ENCODE data around the gene DNM2.

Gene DNM2

GRCh38 chr19:10695401-10696398, 22.2 kb upstream of the DNM2 start:
- Histone ChIP-seq H3K36me3 (ENCODE audit: control insufficient read depth in 1 of 2, insufficient read depth in 2 of 2, low read length in 2 of 2) (peaks cover 20% of the 10 kb centered on the region in 2 experiments), H3K4me2 (ENCODE audit: low read length) (peak overlapping the region; percentile 65), H3K27ac (ENCODE audit: low read depth, low read length) (no peak overlapping the region), H3K9ac (ENCODE audit: low read length) (no peak overlapping the region), H2BK120ac (ENCODE audit: insufficient read depth, low read length, poor library complexity) (no peak overlapping the region), H2AK5ac (ENCODE audit: low read length) (no peak overlapping the region), H3K4ac (ENCODE audit: low read depth, low read length) (no peak overlapping the region), H3K23ac (ENCODE audit: low read length) (no peak overlapping the region), H4K8ac (ENCODE audit: low read depth, low read length) (no peak overlapping the region), H4K91ac (ENCODE audit: low read depth, low read length) (no peak overlapping the region), H3K4me1 (ENCODE audit: control insufficient read depth in 1 of 2, insufficient read depth in 2 of 2, low read length in 2 of 2) (peaks cover 3 to 4% of the 10 kb centered on the region in 2 experiments), H3K27me3 (ENCODE audit: insufficient read depth, low read length) (no peaks in the 10 kb centered on the region), H3K9me3 (ENCODE audit: insufficient read depth, low read depth, low read length) (peaks cover 4% of the 10 kb centered on the region), H2AFZ (ENCODE audit: insufficient read depth, low read length, poor library complexity) (no peak overlapping the region), H4K12ac (ENCODE audit: low read depth, low read length) (no peak overlapping the region), H3K4me3 (ENCODE audit: low read depth, low read length) (no peak overlapping the region), H2BK5ac (ENCODE audit: low read depth, low read length, poor library complexity) (no peak overlapping the region), H2BK12ac (ENCODE audit: low read length) (no peak overlapping the region), H3K18ac (ENCODE audit: low read length) (no peak overlapping the region), H3K14ac (ENCODE audit: low read length) (no peak overlapping the region), H3K79me2 (ENCODE audit: control insufficient read depth, insufficient read depth, low read length, poor library complexity) (no peaks in the 10 kb centered on the region), H3K79me1 (ENCODE audit: low read length) (no peaks in the 10 kb centered on the region)
- peak; percentile 98 to 99 for DNase-seq
- WGBS (ENCODE audit: extremely low coverage, insufficient coverage, insufficient read length), result no CpG with 5 or more reads among the region's 59 CpGs

GRCh38 chr19:10699650-10700335, 18.1 kb upstream of the DNM2 start:
- Histone ChIP-seq H2AFZ (ENCODE audit: insufficient read depth, low read length, poor library complexity) (no peak overlapping the region), H2BK5ac (ENCODE audit: low read depth, low read length, poor library complexity) (no peak overlapping the region), H2AK5ac (ENCODE audit: low read length) (no peak overlapping the region), H3K18ac (ENCODE audit: low read length) (no peak overlapping the region), H3K79me2 (ENCODE audit: control insufficient read depth, insufficient read depth, low read length, poor library complexity) (peaks cover 2% of the 10 kb centered on the region), H3K4ac (ENCODE audit: low read depth, low read length) (no peak overlapping the region), H2BK120ac (ENCODE audit: insufficient read depth, low read length, poor library complexity) (no peak overlapping the region), H4K12ac (ENCODE audit: low read depth, low read length) (no peak overlapping the region), H3K4me1 (ENCODE audit: control insufficient read depth in 1 of 2, insufficient read depth in 2 of 2, low read length in 2 of 2) (peaks cover 10% of the 10 kb centered on the region in 2 experiments), H3K4me3 (ENCODE audit: low read depth, low read length) (no peak overlapping the region), H4K8ac (ENCODE audit: low read depth, low read length) (no peak overlapping the region), H3K79me1 (ENCODE audit: low read length) (peaks cover 3% of the 10 kb centered on the region), H3K23ac (ENCODE audit: low read length) (no peak overlapping the region), H2BK12ac (ENCODE audit: low read length) (no peak overlapping the region), H3K14ac (ENCODE audit: low read length) (no peak overlapping the region), H3K9me3 (ENCODE audit: insufficient read depth, low read depth, low read length) (peaks cover 3% of the 10 kb centered on the region), H3K27ac (ENCODE audit: low read depth, low read length) (no peak overlapping the region), H4K91ac (ENCODE audit: low read depth, low read length) (no peak overlapping the region), H3K4me2 (ENCODE audit: low read length) (no peak overlapping the region), H3K9ac (ENCODE audit: low read length) (no peak overlapping the region), H3K27me3 (ENCODE audit: insufficient read depth, low read length) (no peaks in the 10 kb centered on the region), H3K36me3 (ENCODE audit: control insufficient read depth in 1 of 2, insufficient read depth in 2 of 2, low read length in 2 of 2) (no peaks in the 10 kb centered on the region)
- peak; percentile 59 to 84 for DNase-seq
- WGBS (ENCODE audit: extremely low coverage, insufficient coverage, insufficient read length), result no CpG with 5 or more reads among the region's 15 CpGs

GRCh38 chr19:10701955-10702525, 15.8 kb upstream of the DNM2 start:
- H3K4me2 ChIP-seq (ENCODE audit: low read length), result peak overlapping the region; percentile 98
- no peaks in the 10 kb centered on the region for H3K36me3 ChIP-seq (ENCODE audit: control insufficient read depth in 1 of 2, insufficient read depth in 2 of 2, low read length in 2 of 2)
- no peak overlapping the region for H4K91ac ChIP-seq (ENCODE audit: low read depth, low read length)
- H3K18ac ChIP-seq (ENCODE audit: low read length), result no peak overlapping the region
- no peak overlapping the region for H4K12ac ChIP-seq (ENCODE audit: low read depth, low read length)
- H3K79me2 ChIP-seq (ENCODE audit: control insufficient read depth, insufficient read depth, low read length, poor library complexity), result peaks cover 2% of the 10 kb centered on the region
- no peak for DNase-seq
- no peak overlapping the region for H3K4ac ChIP-seq (ENCODE audit: low read depth, low read length)
- H2BK5ac ChIP-seq (ENCODE audit: low read depth, low read length, poor library complexity), result no peak overlapping the region
- H3K4me3 ChIP-seq (ENCODE audit: low read depth, low read length), result peak overlapping the region; percentile 98
- peak overlapping the region; percentile 74 for H4K8ac ChIP-seq (ENCODE audit: low read depth, low read length)
- no CpG with 5 or more reads among the region's 24 CpGs for WGBS (ENCODE audit: extremely low coverage, insufficient coverage, insufficient read length)
- H3K9me3 ChIP-seq (ENCODE audit: insufficient read depth, low read depth, low read length), result peaks cover 1% of the 10 kb centered on the region
- peaks cover 6 to 7% of the 10 kb centered on the region in 2 experiments for H3K4me1 ChIP-seq (ENCODE audit: control insufficient read depth in 1 of 2, insufficient read depth in 2 of 2, low read length in 2 of 2)
- no peak overlapping the region for H3K23ac ChIP-seq (ENCODE audit: low read length)
- no peak overlapping the region for H2AK5ac ChIP-seq (ENCODE audit: low read length)
- no peak overlapping the region for H2BK120ac ChIP-seq (ENCODE audit: insufficient read depth, low read length, poor library complexity)
- H3K27ac ChIP-seq (ENCODE audit: low read depth, low read length), result no peak overlapping the region
- H3K79me1 ChIP-seq (ENCODE audit: low read length), result peaks cover 3% of the 10 kb centered on the region
- peak overlapping the region; percentile 67 for H3K9ac ChIP-seq (ENCODE audit: low read length)
- no peak overlapping the region for H3K14ac ChIP-seq (ENCODE audit: low read length)
- H2BK12ac ChIP-seq (ENCODE audit: low read length), result no peak overlapping the region
- H2AFZ ChIP-seq (ENCODE audit: insufficient read depth, low read length, poor library complexity), result peak overlapping the region; percentile 86
- no peaks in the 10 kb centered on the region for H3K27me3 ChIP-seq (ENCODE audit: insufficient read depth, low read length)

GRCh38 chr19:10706990-10707389, 10.9 kb upstream of the DNM2 start:
- Histone ChIP-seq H4K91ac (ENCODE audit: low read depth, low read length) (no peak overlapping the region), H2BK120ac (ENCODE audit: insufficient read depth, low read length, poor library complexity) (no peak overlapping the region), H3K4me1 (ENCODE audit: control insufficient read depth in 1 of 2, insufficient read depth in 2 of 2, low read length in 2 of 2) (peaks cover 1 to 2% of the 10 kb centered on the region in 2 experiments), H2AFZ (ENCODE audit: insufficient read depth, low read length, poor library complexity) (no peak overlapping the region), H2AK5ac (ENCODE audit: low read length) (no peak overlapping the region), H3K79me1 (ENCODE audit: low read length) (no peaks in the 10 kb centered on the region), H3K4me3 (ENCODE audit: low read depth, low read length) (no peak overlapping the region), H3K36me3 (ENCODE audit: control insufficient read depth in 1 of 2, insufficient read depth in 2 of 2, low read length in 2 of 2) (no peaks in the 10 kb centered on the region), H3K18ac (ENCODE audit: low read length) (no peak overlapping the region), H3K23ac (ENCODE audit: low read length) (no peak overlapping the region), H3K27ac (ENCODE audit: low read depth, low read length) (no peak overlapping the region), H3K14ac (ENCODE audit: low read length) (no peak overlapping the region), H3K9ac (ENCODE audit: low read length) (no peak overlapping the region), H3K27me3 (ENCODE audit: insufficient read depth, low read length) (no peaks in the 10 kb centered on the region), H2BK5ac (ENCODE audit: low read depth, low read length, poor library complexity) (no peak overlapping the region), H3K79me2 (ENCODE audit: control insufficient read depth, insufficient read depth, low read length, poor library complexity) (no peaks in the 10 kb centered on the region), H4K8ac (ENCODE audit: low read depth, low read length) (no peak overlapping the region), H3K9me3 (ENCODE audit: insufficient read depth, low read depth, low read length) (no peaks in the 10 kb centered on the region), H4K12ac (ENCODE audit: low read depth, low read length) (no peak overlapping the region), H3K4ac (ENCODE audit: low read depth, low read length) (no peak overlapping the region), H2BK12ac (ENCODE audit: low read length) (no peak overlapping the region), H3K4me2 (ENCODE audit: low read length) (no peak overlapping the region)
- no CpG with 5 or more reads among the region's 12 CpGs for WGBS (ENCODE audit: extremely low coverage, insufficient coverage, insufficient read length)
- DNase-seq, result no peak
